Kidney (tissue), 14 donors: ENCODE measurements around the gene TECTB. TPM values are rescaled to one million over a fixed set of nuclear protein-coding genes. Genes with fewer than 3 reads are reported as not detected.

Source experiments
- DNase-seq, 5 donors: peaks; one replicate each; pipeline ENCODE4 v3.0.0-alpha.2; 2013 to 2020
- FAIRE-seq: peaks from 2 replicates; lab custom pipeline; 2012; peaks lifted over from hg19 to GRCh38; lab: Jason Lieb, UNC
- H3K27ac ChIP-seq, 2 donors: one replicate each; pipeline ENCODE4 v1.7.0; 2013; ENCODE audit warnings: low read depth in 2 of 2, low read length in 2 of 2, inconsistent platforms in 1 of 2
- H3K27me3 ChIP-seq: one replicate; pipeline ENCODE4 v1.7.1; 2013; ENCODE audit warnings: low read length, inconsistent platforms; ENCODE audit not compliant: control insufficient read depth, insufficient read depth
- H3K36me3 ChIP-seq, 3 donors: one replicate each; pipeline versions ENCODE4 v1.7.0 to v1.7.1; 2013; ENCODE audit warnings: low read length in 3 of 3, control low read depth in 1 of 3, inconsistent platforms in 1 of 3; ENCODE audit not compliant: insufficient read depth in 3 of 3, control insufficient read depth in 2 of 3
- H3K4me1 ChIP-seq, 3 donors: one replicate each; pipeline versions ENCODE4 v1.7.0 to v1.7.1; 2013; ENCODE audit warnings: low read length in 3 of 3, inconsistent platforms in 1 of 3, low read depth in 1 of 3; ENCODE audit not compliant: control insufficient read depth in 2 of 3, insufficient read depth in 2 of 3
- H3K4me3 ChIP-seq, 3 donors: one replicate each; pipeline versions ENCODE4 v1.7.0 to v1.8.1; 2013; ENCODE audit warnings: low read length in 3 of 3, control low read depth in 1 of 3, inconsistent platforms in 1 of 3
- H3K9ac ChIP-seq, 3 donors: one replicate each; pipeline versions ENCODE4 v1.7.0 to v1.7.1; 2013; ENCODE audit warnings: low read length in 3 of 3, control low read depth in 1 of 3, inconsistent platforms in 1 of 3
- H3K9me3 ChIP-seq, 3 donors: one replicate each; pipeline versions ENCODE4 v1.7.0 to v1.7.1; 2013; ENCODE audit warnings: low read length in 3 of 3, control low read depth in 1 of 3, inconsistent platforms in 1 of 3; ENCODE audit not compliant: control insufficient read depth in 2 of 3, insufficient read depth in 1 of 3
- CTCF ChIP-seq: IDR thresholded peaks from 3 replicates; pipeline ENCODE4 v1.5.1; 2012; ENCODE audit warnings: mild to moderate bottlenecking, moderate library complexity, borderline replicate concordance; ENCODE audit not compliant: insufficient read depth; ENCODE audit errors: extremely low read depth
- intact Hi-C: fragments of 100-400 bp; cut with DNase I; formaldehyde crosslinking; loops from one replicate; pipeline ENCODE4 v1.11.1; 2022
- polyA plus RNA-seq: library from polyadenylated mRNA; stranded (reverse); fragments of 350-450 nt; fragmentation: Illumina TruSeq; extraction: RNeasy Lipid Tissue Mini Kit (QIAGEN cat#74804); gene quantifications from one replicate; pipeline ENCODE4 v1.2.3, GENCODE V29; 2014; ENCODE audit warnings: low read depth, low replicate concordance; ENCODE audit not compliant: insufficient read depth
- total RNA-seq: library from RNA; stranded (reverse); fragmentation: NEBNext Ultra II Directional; extraction: Animal tissue kit (Norgen Biotek cat#: 25700); gene quantifications from one replicate; pipeline ENCODE4 v1.2.1, GENCODE V29; 2021
- donor health status: control.
- donor health status: control.
- donor health status: control.
- donor health status: control.
- donor health status: control.
- donor health status: DM: yes; HTN: yes; CAD: no.
- donor health status: Normal renal cell carcinoma (clear cell type).

TECTB gene
- total and polyA plus RNA-seq, 2 donors from 2014 or later = not detected

- intact Hi-C loops = no loop called here
- H3K4me3 ChIP-seq = no peak overlapping the region
- DNase-seq = peak in 2 of 5 donors; percentile 17
These were observed 49.5 kb downstream of the TECTB start for GRCh38 chr10:112332509-112333228.

GRCh38 chr10:112333452-112333851 lies 50.3 kb downstream of the TECTB start:
- H3K9ac ChIP-seq = no peak overlapping the region
- no peak for TF ChIP-seq CTCF

More at GRCh38 chr10:112332509-112333228, 49.5 kb downstream of the TECTB start:
- H3K4me1 ChIP-seq = peaks cover 0 to 4% (median 0%) of the 10 kb centered on the region in 3 donors
- no peaks in the 10 kb centered on the region for H3K27me3 ChIP-seq
- no peak overlapping the region for H3K9ac ChIP-seq
- peak overlapping the region; percentile 47 to 65 for H3K27ac ChIP-seq
- no peak for FAIRE-seq
- no peaks in the 10 kb centered on the region for H3K36me3 ChIP-seq
- no peak for TF ChIP-seq CTCF
- H3K9me3 ChIP-seq = no peaks in the 10 kb centered on the region

GRCh38 chr10:112335111-112335867 lies 52.1 kb downstream of the TECTB start:
- FAIRE-seq (no peak), DNase-seq (no peak)
- intact Hi-C loops = no loop called here
- no peak overlapping the region for H3K4me3 ChIP-seq
- no peak overlapping the region for H3K9ac ChIP-seq
- no peak overlapping the region for H3K27ac ChIP-seq
- no peaks in the 10 kb centered on the region for H3K9me3 ChIP-seq
- no peaks in the 10 kb centered on the region for H3K36me3 ChIP-seq
- H3K4me1 ChIP-seq = peaks cover 0 to 4% (median 0%) of the 10 kb centered on the region in 3 donors
- no peak for TF ChIP-seq CTCF
- no peaks in the 10 kb centered on the region for H3K27me3 ChIP-seq

More at GRCh38 chr10:112333452-112333851, 50.3 kb downstream of the TECTB start:
- no peaks in the 10 kb centered on the region for H3K36me3 ChIP-seq
- DNase-seq (no peak), FAIRE-seq (no peak)
- H3K9me3 ChIP-seq = no peaks in the 10 kb centered on the region
- peak overlapping the region; percentile 0 to 65 for H3K27ac ChIP-seq
- peaks cover 0 to 4% (median 0%) of the 10 kb centered on the region in 3 donors for H3K4me1 ChIP-seq
- H3K27me3 ChIP-seq = no peaks in the 10 kb centered on the region
- no peak overlapping the region for H3K4me3 ChIP-seq
- intact Hi-C loops = no loop called here
